SKM-1 treated with dmso at 0.1 percent for 144 hours (cell line): Measurements from ENCODE around the gene BET1L.
"Not testable (repeated sequence)": the region's sequence is repeated elsewhere in the genome, so short reads cannot be mapped to it uniquely, and the experiment has no call there.

ENCODE experiments used
- DNase-seq: peaks from one replicate; lab custom pipeline; 2025; ENCODE audit not compliant: unreplicated experiment; lab: John Stamatoyannopoulos, UW

BET1L gene

DNA sequence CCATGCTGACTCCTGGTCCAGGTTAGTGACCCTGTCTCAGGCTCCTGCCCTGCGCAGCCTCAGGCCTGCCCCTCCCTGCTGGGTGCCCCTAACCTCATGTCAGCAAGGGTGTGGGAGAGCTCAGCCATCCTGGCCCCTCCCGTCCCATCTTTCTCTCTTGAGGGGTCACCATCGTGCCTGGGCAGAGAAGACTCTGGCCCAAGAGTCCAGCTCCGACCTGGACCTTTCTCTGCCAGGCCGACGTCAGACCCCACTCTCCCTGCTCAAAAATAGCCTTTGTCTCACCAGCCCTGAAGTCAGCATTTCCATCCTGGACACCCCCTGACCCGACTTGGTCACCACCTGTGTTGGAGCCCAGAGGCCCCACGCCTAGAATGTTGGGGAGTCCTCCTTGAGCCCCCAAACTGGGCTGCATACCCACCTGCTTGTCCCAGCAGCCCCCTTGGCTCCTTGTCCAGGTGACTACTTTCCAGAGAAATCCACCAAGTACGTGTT, 9.4 kb downstream of the BET1L start:
- no peak for DNase-seq

DNA sequence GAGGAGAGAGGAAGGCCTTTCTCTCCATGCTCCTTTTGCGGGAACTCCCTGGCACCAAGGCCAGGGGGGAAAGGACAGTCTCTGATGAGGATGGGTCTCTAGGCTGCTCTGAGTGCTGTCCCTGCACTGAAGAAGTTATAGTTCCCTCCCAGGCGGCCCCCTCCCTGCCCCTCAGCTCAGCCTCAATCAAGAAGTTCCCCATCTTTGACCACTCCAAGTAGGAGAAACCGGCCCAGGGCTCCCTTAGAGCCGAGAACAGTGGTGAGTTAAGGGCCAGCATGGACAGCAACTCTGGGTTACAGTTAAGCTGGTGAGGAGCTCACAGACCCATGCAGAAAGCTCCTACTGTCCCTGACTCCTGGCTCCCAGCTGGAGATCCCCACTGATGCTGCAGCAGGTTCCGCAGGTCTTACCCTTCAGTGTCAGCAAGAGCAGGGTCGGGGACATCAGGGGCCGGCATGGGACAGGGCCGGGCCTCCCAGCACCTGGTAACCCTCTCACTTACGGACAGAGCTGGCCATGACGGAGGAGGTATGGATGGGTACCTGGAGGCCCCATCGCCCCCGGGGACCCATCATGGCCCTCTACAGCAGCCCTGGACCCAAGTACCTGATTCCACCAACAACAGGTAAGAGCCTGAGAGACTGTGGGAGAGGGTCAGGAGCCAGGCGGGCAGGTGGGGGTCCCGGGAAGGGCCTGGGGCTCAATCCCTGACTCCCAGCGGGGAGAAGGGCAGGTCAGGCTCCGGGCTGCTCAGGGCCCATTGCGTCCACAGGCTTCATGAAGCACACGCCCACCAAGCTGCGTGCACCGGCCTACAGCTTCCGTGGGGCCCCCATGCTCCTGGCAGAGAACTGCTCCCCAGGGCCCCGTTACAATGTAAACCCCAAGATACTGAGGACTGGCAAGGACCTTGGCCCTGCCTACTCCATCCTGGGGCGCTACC, 10.1 kb downstream of the BET1L start:
- no peak for DNase-seq

DNA sequence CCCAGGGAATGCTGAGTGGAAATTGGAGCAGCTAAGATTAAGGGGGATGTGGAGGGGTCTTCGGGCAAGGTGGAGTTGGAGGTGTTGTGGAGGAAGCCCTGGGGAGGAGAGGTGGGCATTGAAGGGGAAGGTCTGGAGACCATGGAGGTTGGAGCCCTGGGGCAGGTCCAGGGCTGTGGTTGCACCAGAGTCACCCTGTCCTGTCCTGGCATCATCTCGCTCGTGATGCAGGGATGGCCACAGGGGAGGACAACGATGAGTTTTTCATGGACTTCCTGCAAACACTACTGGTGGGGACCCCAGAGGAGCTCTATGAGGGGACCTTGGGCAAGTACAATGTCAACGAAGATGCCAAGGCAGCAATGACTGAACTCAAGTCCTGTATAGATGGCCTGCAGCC, 13.7 kb downstream of the BET1L start:
- DNase-seq, result not testable (repeated sequence)

DNA sequence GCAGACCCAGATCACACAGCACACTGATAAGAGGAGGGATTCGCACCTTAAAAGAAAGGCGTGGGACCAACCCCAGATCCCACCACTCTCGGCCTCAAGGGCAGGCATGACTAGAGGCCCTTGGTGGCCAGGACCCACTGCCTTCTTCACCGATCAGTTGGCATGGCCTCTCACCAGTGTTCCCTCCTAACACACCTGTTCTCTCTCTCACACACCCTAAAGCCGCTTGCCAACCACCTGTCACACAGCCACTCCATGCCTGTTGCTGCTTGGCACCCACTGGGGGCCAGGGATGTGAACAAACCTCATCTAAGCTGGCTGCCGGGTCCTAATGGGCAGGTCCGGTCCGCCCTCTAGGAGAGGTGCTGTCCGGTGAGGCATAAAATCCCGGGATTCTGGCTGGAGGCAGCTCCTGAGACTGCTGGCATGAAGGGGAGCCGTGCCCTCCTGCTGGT, 14.5 kb downstream of the BET1L start, which contains the start of gene SCGB1C1:
Gene SCGB1C1, plus strand, starts transcription at position 405 of the 455 bp plus-strand sequence. Its CDS starts 22 bp downstream, at position 427.
- not testable (repeated sequence) for DNase-seq

DNA sequence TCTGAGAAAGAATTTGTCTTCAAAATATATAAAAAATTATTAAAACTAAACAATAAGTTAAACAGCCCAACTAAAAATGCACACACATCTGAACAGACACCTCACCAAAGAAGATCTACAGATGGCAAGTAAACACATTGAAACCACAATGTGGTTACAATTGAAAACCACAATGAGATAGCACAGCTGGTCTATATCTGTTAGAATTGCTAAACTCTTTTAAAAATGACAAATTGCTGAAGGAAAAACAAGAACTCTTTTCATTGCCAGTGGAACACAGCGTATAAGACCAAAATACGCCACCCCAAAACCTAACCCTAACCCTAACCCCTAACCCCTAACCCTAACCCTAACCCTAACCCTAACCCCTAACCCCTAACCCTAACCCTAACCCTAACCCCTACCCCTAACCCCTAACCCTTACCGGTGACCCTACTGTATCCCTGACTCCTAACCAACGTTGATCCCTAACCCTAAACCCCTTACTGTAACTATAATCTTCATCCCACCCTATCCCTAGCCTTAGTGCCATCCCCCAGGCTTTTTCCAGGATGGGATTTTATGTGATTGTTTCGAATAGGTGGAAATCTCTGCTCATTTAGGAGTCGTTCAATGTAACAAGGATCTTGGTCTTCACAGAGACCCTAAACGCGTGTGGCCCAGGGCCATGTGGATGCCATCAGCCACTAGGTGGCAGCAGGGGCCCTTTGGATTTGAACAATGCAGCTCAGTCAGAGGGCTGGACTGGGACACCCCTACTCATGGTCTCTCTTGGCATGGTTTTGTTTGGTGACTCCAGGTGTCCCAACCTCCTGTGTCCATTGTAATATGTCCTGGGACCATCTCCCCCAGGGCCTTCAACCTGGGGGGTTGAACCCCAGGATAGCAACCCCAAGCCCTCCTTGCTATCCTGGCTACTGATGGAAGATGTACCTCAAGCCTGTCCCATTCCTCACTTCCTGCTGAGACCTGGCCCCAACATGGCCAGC, 15.4 kb downstream of the BET1L start:
- not testable (repeated sequence) for DNase-seq

DNA sequence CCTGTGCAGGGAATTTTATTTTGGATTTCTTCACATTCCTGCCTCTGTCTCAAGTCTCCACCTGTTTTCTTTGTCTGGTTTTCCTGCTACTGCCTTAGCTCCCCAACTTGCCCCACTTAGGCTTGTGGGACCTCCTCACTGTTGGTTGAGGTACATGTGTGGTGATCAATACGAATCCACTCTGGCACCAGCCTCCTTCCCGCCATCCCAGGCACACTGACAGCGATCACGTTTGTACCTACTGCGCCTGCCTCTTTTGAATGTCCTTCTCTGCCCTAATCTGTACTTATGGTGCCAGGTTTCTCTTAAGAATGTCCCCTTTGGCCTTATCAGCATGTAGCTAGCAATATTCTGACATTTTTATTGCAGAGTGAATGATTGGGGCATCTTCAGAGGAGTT, 16.7 kb downstream of the BET1L start:
- not testable (repeated sequence) for DNase-seq

DNA sequence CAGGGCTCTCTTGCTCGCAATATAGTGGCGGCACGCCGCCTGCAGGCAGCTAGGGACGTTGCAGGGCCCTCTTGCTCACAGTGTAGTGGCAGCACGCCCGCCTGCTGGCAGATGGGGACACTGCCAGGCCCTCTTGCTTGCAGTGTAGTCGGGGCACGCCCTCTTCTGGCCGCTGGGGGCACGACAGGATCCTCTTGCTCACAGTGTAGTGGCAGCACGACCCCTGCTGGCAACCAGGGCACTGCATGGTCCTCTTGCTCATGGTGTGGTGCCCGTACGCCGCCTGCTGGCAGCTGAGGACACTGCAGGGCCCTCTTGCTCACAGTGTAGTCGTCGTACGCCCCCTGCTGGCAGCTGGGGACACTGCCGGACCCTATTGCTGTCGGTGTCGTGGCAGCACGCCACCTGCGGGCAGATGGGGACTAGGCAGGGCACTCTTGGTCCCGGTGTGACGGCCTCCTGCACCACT, 17.3 kb downstream of the BET1L start:
- not testable (repeated sequence) for DNase-seq

DNA sequence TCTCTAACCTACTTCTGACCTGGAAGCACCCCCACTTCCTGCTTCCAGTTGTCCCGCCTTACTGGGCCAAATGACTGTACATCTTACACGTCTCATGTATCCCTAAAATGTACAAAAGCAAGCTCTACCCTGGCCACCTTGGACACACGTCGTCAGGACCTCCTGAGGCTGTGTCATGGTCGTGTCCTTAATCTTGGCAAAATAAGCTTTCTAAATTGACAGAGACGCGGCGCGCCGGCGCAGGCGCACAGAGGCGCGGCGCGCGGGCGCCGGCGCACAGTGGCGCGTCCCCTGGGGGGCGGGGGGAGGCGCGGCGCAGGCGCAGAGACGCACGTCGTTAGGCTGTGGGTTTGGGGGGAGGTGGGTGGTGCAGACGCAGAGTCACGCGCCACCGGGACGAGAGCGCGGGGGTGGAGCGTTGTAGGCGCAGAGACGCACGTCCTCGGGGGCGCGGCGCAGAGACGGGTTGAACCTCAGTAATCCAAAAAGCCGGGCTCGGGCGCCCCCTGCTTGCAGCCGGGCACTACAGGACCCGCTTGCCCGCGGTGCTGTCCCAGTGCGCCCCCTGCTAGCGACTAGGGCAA, 17.9 kb downstream of the BET1L start:
- DNase-seq, result not testable (repeated sequence)

DNA sequence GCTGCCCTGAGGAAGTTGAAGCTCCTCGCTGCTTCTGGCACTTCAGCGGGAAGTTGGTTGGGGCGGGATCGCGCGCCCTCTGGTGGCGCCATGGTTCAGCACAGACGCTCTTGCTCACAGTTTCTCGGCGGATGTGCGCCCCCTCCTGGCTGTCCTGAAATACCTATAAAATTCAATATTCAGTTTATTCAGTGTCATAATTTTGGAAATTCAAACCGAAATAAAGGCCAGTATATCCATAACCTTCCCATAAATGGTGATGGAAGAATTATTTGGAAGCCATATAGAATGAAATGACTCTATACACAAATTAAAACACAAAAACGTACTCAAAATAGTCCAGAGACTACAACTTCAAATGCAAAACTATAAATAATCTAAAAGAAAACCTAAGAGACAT, 27.0 kb downstream of the BET1L start:
- DNase-seq, result not testable (repeated sequence)
